CD14-positive monocyte (primary cell): ENCODE results near the gene SLC22A9. TPM values are rescaled to one million over a fixed set of nuclear protein-coding genes. Genes with fewer than 3 reads are reported as not detected.

Experiments
- DNase-seq, 3 donors: peaks; one replicate each; pipeline ENCODE4 v3.0.0-alpha.2; 2011 to 2022
- H2AFZ ChIP-seq: 2 replicates; pipeline ENCODE4 v1.6.0; 2012; ENCODE audit warnings: mild to moderate bottlenecking, low read depth, low read length, inconsistent platforms; ENCODE audit not compliant: insufficient read depth, poor library complexity, severe bottlenecking
- H3K27ac ChIP-seq, 2 donors: 1 replicate in 1 of 2; 2 replicates in 1 of 2; pipeline ENCODE4 v1.5.1; 2012 to 2013; ENCODE audit warnings: low read length in 2 of 2, control low read depth in 1 of 2, inconsistent platforms in 1 of 2, low read depth in 1 of 2, mild to moderate bottlenecking in 1 of 2
- H3K27me3 ChIP-seq, 2 donors: one replicate each; pipeline versions ENCODE4 v1.6.0 to v1.6.1; 2011 to 2013; ENCODE audit warnings: low read length in 2 of 2; ENCODE audit not compliant: control insufficient read depth in 2 of 2, insufficient read depth in 2 of 2
- H3K36me3 ChIP-seq, 2 donors: replicated peaks in 1 of 2; 1 replicate in 1 of 2; 2 replicates in 1 of 2; pipeline versions ENCODE4 v1.5.1 to v1.6.1; 2012 to 2013; ENCODE audit warnings: low read length in 2 of 2, control low read depth in 1 of 2, inconsistent platforms in 1 of 2, mild to moderate bottlenecking in 1 of 2; ENCODE audit not compliant: insufficient read depth in 2 of 2, control insufficient read depth in 1 of 2
- H3K4me1 ChIP-seq, 2 donors: 1 replicate in 1 of 2; 2 replicates in 1 of 2; pipeline versions ENCODE4 v1.5.1 to v1.6.1; 2012 to 2013; ENCODE audit warnings: low read length in 2 of 2, control low read depth in 1 of 2, inconsistent platforms in 1 of 2, mild to moderate bottlenecking in 1 of 2, moderate library complexity in 1 of 2; ENCODE audit not compliant: insufficient read depth in 2 of 2, control insufficient read depth in 1 of 2
- H3K4me2 ChIP-seq: replicated peaks from 2 replicates; pipeline ENCODE3; 2012; ENCODE audit warnings: low read length, moderate library complexity, mild to moderate bottlenecking; ENCODE audit not compliant: poor library complexity, severe bottlenecking; ENCODE audit errors: extremely low read depth
- H3K4me3 ChIP-seq, 3 experiments: fragments of 200-600 bp in 1 of 3; sonication (generic) in 1 of 3; replicated peaks in 1 of 3; 1 replicate in 2 of 3; 2 replicates in 1 of 3; pipeline ENCODE4 v1.5.1; 2011 to 2013; ENCODE audit warnings: low read length in 3 of 3, mild to moderate bottlenecking in 3 of 3, control low read depth in 2 of 3, low read depth in 2 of 3, inconsistent platforms in 1 of 3, moderate library complexity in 1 of 3
- H3K79me2 ChIP-seq: 2 replicates; pipeline ENCODE4 v1.6.0; 2012; ENCODE audit warnings: mild to moderate bottlenecking, control low read depth, inconsistent platforms, low read length, moderate library complexity; ENCODE audit not compliant: insufficient read depth
- H3K9ac ChIP-seq: 2 replicates; pipeline ENCODE4 v1.6.0; 2017; ENCODE audit warnings: low read length, mild to moderate bottlenecking; ENCODE audit not compliant: insufficient read depth, poor library complexity, severe bottlenecking
- H3K9me3 ChIP-seq, 2 donors: replicated peaks in 1 of 2; 1 replicate in 1 of 2; 2 replicates in 1 of 2; pipeline versions ENCODE4 v1.5.1 to v1.6.1; 2012 to 2013; ENCODE audit warnings: low read length in 2 of 2, control low read depth in 1 of 2; ENCODE audit not compliant: control insufficient read depth in 1 of 2, insufficient read depth in 1 of 2
- H4K20me1 ChIP-seq: 2 replicates; pipeline ENCODE4 v1.6.0; 2012; ENCODE audit warnings: mild to moderate bottlenecking, low read length, control low read depth, moderate library complexity; ENCODE audit not compliant: insufficient read depth
- H3K27ac Mint-ChIP-seq, 7 donors: one replicate each; pipeline ENCODE4 v1.8.0; 2020; ENCODE audit warnings: mild to moderate bottlenecking in 7 of 7, mixed read lengths in 7 of 7, moderate library complexity in 6 of 7, inconsistent platforms in 2 of 7
- H3K27me3 Mint-ChIP-seq, 3 donors: one replicate each; pipeline ENCODE4 v1.8.0; 2021 to 2022; ENCODE audit warnings: low read depth in 3 of 3, mild to moderate bottlenecking in 3 of 3, mixed read lengths in 3 of 3, moderate library complexity in 3 of 3, inconsistent platforms in 1 of 3
- H3K36me3 Mint-ChIP-seq, 2 donors: one replicate each; pipeline ENCODE4 v1.8.0; 2020; ENCODE audit warnings: mixed read lengths in 2 of 2, inconsistent platforms in 1 of 2, mild to moderate bottlenecking in 1 of 2
- H3K4me1 Mint-ChIP-seq: one replicate; pipeline ENCODE4 v1.8.0; 2020; ENCODE audit warnings: mild to moderate bottlenecking, mixed read lengths
- H3K4me3 Mint-ChIP-seq, 2 donors: one replicate each; pipeline ENCODE4 v1.8.0; 2020; ENCODE audit warnings: mild to moderate bottlenecking in 2 of 2, mixed read lengths in 2 of 2, moderate library complexity in 1 of 2
- H3K9me3 Mint-ChIP-seq, 7 donors: one replicate each; pipeline ENCODE4 v1.8.0; 2020 to 2022; ENCODE audit warnings: mixed read lengths in 7 of 7, mild to moderate bottlenecking in 6 of 7, moderate library complexity in 6 of 7, inconsistent platforms in 2 of 7
- CTCF ChIP-seq: fragments of 200-600 bp; IDR thresholded peaks from one replicate; pipeline ENCODE4 v1.8.0; 2022; ENCODE audit warnings: antibody characterized with exemption, mild to moderate bottlenecking
- WGBS: methylation state at CpG from one replicate; pipeline ENCODE4 v1.1.5; 2013; ENCODE audit warnings: missing lambda C conversion rate; ENCODE audit not compliant: insufficient coverage; 5-methylcytosine and 5-hydroxymethylcytosine counted together
- intact Hi-C, 2 donors: fragments of 100-400 bp; cut with micrococcal nuclease; formaldehyde crosslinking; loops; one replicate each; pipeline versions ENCODE4 v1.15.0 to v1.15.1; 2023
- polyA plus RNA-seq, 3 donors: library from polyadenylated mRNA; depleted of rRNA in 1 of 3; unstranded in 2 of 3; stranded (reverse) in 1 of 3; fragments of 300-500 nt in 2 of 3; fragments of >200 nt in 1 of 3; fragmentation: Illumina TruSeq in 2 of 3; gene quantifications; 1 replicate in 2 of 3; 2 replicates in 1 of 3; pipeline ENCODE4 v1.2.3, GENCODE V29; 2012 to 2021

Gene SLC22A9
- polyA plus RNA-seq, 3 donors, result not detected

- no peaks in the 10 kb centered on the region for H3K36me3 ChIP-seq
- Mint-ChIP-seq H3K9me3 (peaks cover 0 to 5% (median 2%) of the 10 kb centered on the region in 7 donors), H3K27ac (no peak overlapping the region), H3K27me3 (peaks cover 3 to 28% (median 12%) of the 10 kb centered on the region in 3 donors), H3K4me3 (no peak overlapping the region), H3K36me3 (no peaks in the 10 kb centered on the region), H3K4me1 (no peaks in the 10 kb centered on the region)
- no peak overlapping the region for H3K4me3 ChIP-seq
- H3K4me1 ChIP-seq, result no peaks in the 10 kb centered on the region
- no peak overlapping the region for H3K9ac ChIP-seq
- no peaks in the 10 kb centered on the region for H4K20me1 ChIP-seq
- H3K9me3 ChIP-seq, result no peaks in the 10 kb centered on the region
- H2AFZ ChIP-seq, result no peak overlapping the region
- peaks cover 0 to 9% of the 10 kb centered on the region in 2 donors for H3K27me3 ChIP-seq
- no peak for DNase-seq
- 86% methylated on average over 1 of the region's 1 CpG for WGBS
- no peaks in the 10 kb centered on the region for H3K79me2 ChIP-seq
- no peak for TF ChIP-seq CTCF
- intact Hi-C loops, result no loop called here
- no peak overlapping the region for H3K27ac ChIP-seq
- no peak overlapping the region for H3K4me2 ChIP-seq
Measured at GRCh38 chr11:63395697-63396096, 26.1 kb downstream of the SLC22A9 start.

GRCh38 chr11:63404161-63404935 is 34.8 kb downstream of the SLC22A9 start:
- no peak overlapping the region for H3K4me2 ChIP-seq
- peaks cover 5 to 16% (median 6%) of the 10 kb centered on the region in 3 donors for H3K27me3 Mint-ChIP-seq
- no peak overlapping the region for H3K9ac ChIP-seq
- H3K27me3 ChIP-seq, result peaks cover 3 to 7% of the 10 kb centered on the region in 2 donors
- no peak overlapping the region for H3K27ac Mint-ChIP-seq
- H3K4me3 ChIP-seq, result no peak overlapping the region
- H3K9me3 ChIP-seq, result no peaks in the 10 kb centered on the region
- WGBS, result 86% methylated on average over 2 of the region's 5 CpGs
- H3K36me3 ChIP-seq, result no peaks in the 10 kb centered on the region
- no peaks in the 10 kb centered on the region for H3K9me3 Mint-ChIP-seq
- no peak overlapping the region for H3K27ac ChIP-seq
- no peak overlapping the region for H2AFZ ChIP-seq
- DNase-seq, result no peak
- no peaks in the 10 kb centered on the region for H3K4me1 ChIP-seq
- no peaks in the 10 kb centered on the region for H3K79me2 ChIP-seq
- H3K4me3 Mint-ChIP-seq, result no peak overlapping the region
- TF ChIP-seq CTCF, result no peak
- no peaks in the 10 kb centered on the region for H3K4me1 Mint-ChIP-seq
- intact Hi-C loops, result no loop called here
- no peaks in the 10 kb centered on the region for H3K36me3 Mint-ChIP-seq
- no peaks in the 10 kb centered on the region for H4K20me1 ChIP-seq
